Head of caudate nucleus (tissue), 42 donors: ENCODE data around the gene ELAVL1.

Experiments used
- DNase-seq, 42 donors: peaks; one replicate each; pipeline versions ENCODE4 v3.0.0 to v3.0.0-alpha.2; 2020 to 2021; ENCODE audit warnings: mixed read lengths in 7 of 42
- intact Hi-C: fragments of 100-400 bp; cut with DNase I; formaldehyde crosslinking; loops from one replicate; pipeline ENCODE4 v1.15.0; 2022

The ELAVL1 gene

GRCh38 chr19:7989071-7989575 is 16.3 kb downstream of the ELAVL1 start:
- intact Hi-C loops = no loop called here

GRCh38 chr19:7988307-7988706 is 17.1 kb downstream of the ELAVL1 start:
- intact Hi-C loops = no loop called here
- no peak for DNase-seq

More at GRCh38 chr19:7989071-7989575, 16.3 kb downstream of the ELAVL1 start:
- DNase-seq = no peak

GRCh38 chr19:7987114-7987768 is 18.2 kb downstream of the ELAVL1 start:
- DNase-seq = no peak
- intact Hi-C loops = no loop called here

GRCh38 chr19:7986321-7987113 is 18.9 kb downstream of the ELAVL1 start:
- DNase-seq = no peak
- intact Hi-C loops = no loop called here

- intact Hi-C loops = no loop called here
- DNase-seq = no peak
These were observed 19.9 kb downstream of the ELAVL1 start for GRCh38 chr19:7985481-7985911.

GRCh38 chr19:7983995-7984837 is 21.2 kb downstream of the ELAVL1 start:
- intact Hi-C loops = no loop called here
- no peak for DNase-seq

- no peak for DNase-seq
- intact Hi-C loops = no loop called here
These were observed 22.0 kb downstream of the ELAVL1 start for GRCh38 chr19:7983286-7983950.

- no peak for DNase-seq
- intact Hi-C loops = no loop called here
These were observed 22.8 kb downstream of the ELAVL1 start for GRCh38 chr19:7982651-7983099.

GRCh38 chr19:7982103-7982502 is 23.3 kb downstream of the ELAVL1 start:
- intact Hi-C loops = no loop called here
- no peak for DNase-seq

- intact Hi-C loops = no loop called here
- DNase-seq = no peak
These were observed 23.8 kb downstream of the ELAVL1 start for GRCh38 chr19:7981661-7982060.

GRCh38 chr19:7981199-7981598 is 24.2 kb downstream of the ELAVL1 start:
- intact Hi-C loops = no loop called here
- DNase-seq = no peak

GRCh38 chr19:7980635-7981121 is 24.8 kb downstream of the ELAVL1 start:
- intact Hi-C loops = no loop called here
- no peak for DNase-seq

GRCh38 chr19:7980168-7980567 is 25.3 kb downstream of the ELAVL1 start:
- intact Hi-C loops = no loop called here
- DNase-seq = no peak

GRCh38 chr19:7979559-7979958 is 25.9 kb downstream of the ELAVL1 start:
- DNase-seq = no peak

GRCh38 chr19:7979011-7979410 is 26.4 kb downstream of the ELAVL1 start:
- intact Hi-C loops = loop anchor here (10.0 kb wide), 1 partner anchor 276 kb away; no protein-coding TSS in a partner anchor
- DNase-seq = no peak

More at GRCh38 chr19:7979559-7979958, 25.9 kb downstream of the ELAVL1 start:
- intact Hi-C loops = loop anchor here (10.0 kb wide), 1 partner anchor 275 kb away; no protein-coding TSS in a partner anchor

- intact Hi-C loops = loop anchor here (10.0 kb wide), 1 partner anchor 276 kb away; no protein-coding TSS in a partner anchor
- no peak for DNase-seq
These were observed 27.1 kb downstream of the ELAVL1 start for GRCh38 chr19:7978179-7978825.

GRCh38 chr19:7977723-7978040 is 27.8 kb downstream of the ELAVL1 start:
- intact Hi-C loops = loop anchor here (10.0 kb wide), 1 partner anchor 277 kb away; no protein-coding TSS in a partner anchor

More at GRCh38 chr19:7977723-7978040, 27.8 kb downstream of the ELAVL1 start:
- no peak for DNase-seq
